Ovary (tissue), 3 donors: ENCODE data around the gene TLR4.

Source experiments
- EP300 ChIP-seq: sonication (generic); formaldehyde crosslinking; IDR thresholded peaks from one replicate; pipeline ENCODE4 v1.6.1; 2017; ENCODE audit warnings: antibody characterized with exemption
- POLR2A ChIP-seq: fragments of 450-650 bp; IDR thresholded peaks from one replicate; pipeline ENCODE4 v1.6.1; 2017; ENCODE audit warnings: antibody characterized with exemption, mild to moderate bottlenecking, moderate library complexity
- TF ChIP-seq, protein P1 (sequence below), 3 donors: fragments of 450-650 bp in 2 of 3; fragments of 200-600 bp in 1 of 3; IDR thresholded peaks; one replicate each; pipeline versions ENCODE4 v1.5.1 to v1.8.0; 2016 to 2022; ENCODE audit warnings: antibody characterized with exemption in 3 of 3, mild to moderate bottlenecking in 1 of 3
- donor health status: DM: no; HTN: no; CAD: no.

DNA sequence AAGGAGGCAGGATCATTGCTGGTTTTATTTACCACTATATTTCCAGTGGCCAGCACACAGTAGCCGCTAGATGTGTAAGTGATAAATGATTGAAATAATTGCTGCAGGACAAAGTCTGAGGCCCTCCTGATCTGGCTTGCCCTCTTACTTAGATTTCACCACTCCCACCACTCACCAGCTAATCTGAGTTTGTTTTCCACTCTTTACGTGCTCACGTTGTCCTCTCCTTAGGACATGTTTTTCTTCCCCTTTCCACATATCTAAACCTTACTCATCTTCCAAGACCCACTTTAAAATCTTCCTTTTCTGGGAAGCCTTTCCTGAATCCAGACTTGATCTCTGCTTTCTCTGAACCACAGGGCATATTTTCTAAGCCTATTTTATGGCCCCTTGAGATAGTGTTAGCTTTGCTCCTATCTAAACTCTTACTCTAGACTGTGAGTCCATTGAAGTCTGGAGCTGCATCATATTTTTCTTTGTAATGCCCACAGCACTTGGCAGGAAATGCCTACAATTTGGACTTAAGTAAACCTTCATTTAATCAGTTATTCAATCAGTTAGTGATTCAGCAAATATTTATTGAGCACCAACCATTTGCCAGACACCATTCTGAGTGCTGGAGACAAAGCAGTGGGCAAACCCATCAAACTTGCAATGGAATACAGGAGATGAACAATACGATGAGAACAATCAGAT lies 2.4 kb downstream of the TLR4 start:
- TF ChIP-seq, protein P1, sequence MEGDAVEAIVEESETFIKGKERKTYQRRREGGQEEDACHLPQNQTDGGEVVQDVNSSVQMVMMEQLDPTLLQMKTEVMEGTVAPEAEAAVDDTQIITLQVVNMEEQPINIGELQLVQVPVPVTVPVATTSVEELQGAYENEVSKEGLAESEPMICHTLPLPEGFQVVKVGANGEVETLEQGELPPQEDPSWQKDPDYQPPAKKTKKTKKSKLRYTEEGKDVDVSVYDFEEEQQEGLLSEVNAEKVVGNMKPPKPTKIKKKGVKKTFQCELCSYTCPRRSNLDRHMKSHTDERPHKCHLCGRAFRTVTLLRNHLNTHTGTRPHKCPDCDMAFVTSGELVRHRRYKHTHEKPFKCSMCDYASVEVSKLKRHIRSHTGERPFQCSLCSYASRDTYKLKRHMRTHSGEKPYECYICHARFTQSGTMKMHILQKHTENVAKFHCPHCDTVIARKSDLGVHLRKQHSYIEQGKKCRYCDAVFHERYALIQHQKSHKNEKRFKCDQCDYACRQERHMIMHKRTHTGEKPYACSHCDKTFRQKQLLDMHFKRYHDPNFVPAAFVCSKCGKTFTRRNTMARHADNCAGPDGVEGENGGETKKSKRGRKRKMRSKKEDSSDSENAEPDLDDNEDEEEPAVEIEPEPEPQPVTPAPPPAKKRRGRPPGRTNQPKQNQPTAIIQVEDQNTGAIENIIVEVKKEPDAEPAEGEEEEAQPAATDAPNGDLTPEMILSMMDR (IDR thresholded peaks at IDR 0.05) = no peak
- TF ChIP-seq POLR2A (no peak), EP300 (no peak)
